ENCODE measurements around the gene DDTL.
A peak's percentile ranks its signal among the peaks of the same experiment; 100 is the strongest.
"Not testable (repeated sequence)": the region's sequence is repeated elsewhere in the genome, so short reads cannot be mapped to it uniquely, and the experiment has no call there.

The DDTL gene

GRCh38 chr22:23966568-23966967 is at the start of gene DDTL:
Gene DDTL, plus strand, starts transcription at chr22:23966888. Its CDS starts 27 bp downstream, at chr22:23966915.
- not testable (repeated sequence) for DNase-seq (ENCODE audit: low read depth in 2 of 2, low spot score in 1 of 2)

- DNase-seq (ENCODE audit: low read depth in 2 of 2, low spot score in 1 of 2) = not testable (repeated sequence)
Measured at GRCh38 chr22:23920267-23920611, 46.4 kb upstream of the DDTL start.

GRCh38 chr22:23921586-23922201 is 45.0 kb upstream of the DDTL start:
- not testable (repeated sequence) for DNase-seq (ENCODE audit: low read depth in 2 of 2, low spot score in 1 of 2)

- no peak for DNase-seq (ENCODE audit: low read depth in 2 of 2, low spot score in 1 of 2)
Measured at GRCh38 chr22:23922921-23923320, 43.8 kb upstream of the DDTL start.

GRCh38 chr22:23925020-23925606 is 41.6 kb upstream of the DDTL start:
- DNase-seq (ENCODE audit: low read depth in 2 of 2, low spot score in 1 of 2) = no peak

GRCh38 chr22:23926561-23926960 is 40.1 kb upstream of the DDTL start:
- DNase-seq (ENCODE audit: low read depth in 2 of 2, low spot score in 1 of 2) = no peak

GRCh38 chr22:23938328-23939016 is 28.2 kb upstream of the DDTL start:
- no peak for DNase-seq (ENCODE audit: low read depth in 2 of 2, low spot score in 1 of 2)

- DNase-seq (ENCODE audit: low read depth in 2 of 2, low spot score in 1 of 2) = no peak
Measured at GRCh38 chr22:23939017-23939357, 27.7 kb upstream of the DDTL start.

GRCh38 chr22:23940166-23940565 is 26.5 kb upstream of the DDTL start:
- DNase-seq (ENCODE audit: low read depth in 2 of 2, low spot score in 1 of 2) = not testable (repeated sequence)

- DNase-seq (ENCODE audit: low read depth in 2 of 2, low spot score in 1 of 2) = not testable (repeated sequence)
Measured at GRCh38 chr22:23947391-23947790, 19.3 kb upstream of the DDTL start.

- DNase-seq (ENCODE audit: low read depth in 2 of 2, low spot score in 1 of 2) = not testable (repeated sequence)
Measured at GRCh38 chr22:23949764-23950163, 16.9 kb upstream of the DDTL start.

- not testable (repeated sequence) for DNase-seq (ENCODE audit: low read depth in 2 of 2, low spot score in 1 of 2)
Measured at GRCh38 chr22:23951383-23951782, 15.3 kb upstream of the DDTL start.

GRCh38 chr22:23952794-23953405 is 13.8 kb upstream of the DDTL start:
- not testable (repeated sequence) for DNase-seq (ENCODE audit: low read depth in 2 of 2, low spot score in 1 of 2)

GRCh38 chr22:23953485-23953884 is 13.2 kb upstream of the DDTL start:
- not testable (repeated sequence) for DNase-seq (ENCODE audit: low read depth in 2 of 2, low spot score in 1 of 2)

GRCh38 chr22:23954193-23954990 is 12.3 kb upstream of the DDTL start:
- DNase-seq (ENCODE audit: low read depth in 2 of 2, low spot score in 1 of 2) = not testable (repeated sequence)

- DNase-seq (ENCODE audit: low read depth in 2 of 2, low spot score in 1 of 2) = not testable (repeated sequence)
Measured at GRCh38 chr22:23954991-23955305, 11.7 kb upstream of the DDTL start.

GRCh38 chr22:23955886-23956285 is 10.8 kb upstream of the DDTL start:
- not testable (repeated sequence) for DNase-seq (ENCODE audit: low read depth in 2 of 2, low spot score in 1 of 2)

- DNase-seq (ENCODE audit: low read depth in 2 of 2, low spot score in 1 of 2) = peak; percentile 27 to 80
Measured at GRCh38 chr22:23956301-23956900, 10.3 kb upstream of the DDTL start.

GRCh38 chr22:23961084-23961771 is 5.5 kb upstream of the DDTL start, which contains the start of gene GSTT2B:
Gene GSTT2B, minus strand, starts transcription at chr22:23961195. Its CDS starts 64 bp downstream, at chr22:23961131.
- not testable (repeated sequence) for DNase-seq (ENCODE audit: low read depth in 2 of 2, low spot score in 1 of 2)

GRCh38 chr22:23966094-23966493 is 594 bp upstream of the DDTL start:
- not testable (repeated sequence) for DNase-seq (ENCODE audit: low read depth in 2 of 2, low spot score in 1 of 2)
